Measurements from ENCODE around the gene CUEDC2. TPM values are rescaled to one million over a fixed set of nuclear protein-coding genes. Genes with fewer than 3 reads are reported as not detected.

The CUEDC2 gene
- total RNA-seq, 1 donor from 2014 or later = 81.3 TPM

- peaks cover 4% of the 10 kb centered on the region for H3K36me3 Mint-ChIP-seq (ENCODE audit: unreplicated experiment)
Observed at GRCh38 chr10:102401735-102402511, 30.5 kb downstream of the CUEDC2 start.

GRCh38 chr10:102401342-102401654 lies 31.1 kb downstream of the CUEDC2 start:
- no peak for DNase-seq (ENCODE audit: extremely low spot score, unreplicated experiment)
- Mint-ChIP-seq H3K4me3 (ENCODE audit: unreplicated experiment) (no peak overlapping the region), H3K9me3 (ENCODE audit: unreplicated experiment) (no peaks in the 10 kb centered on the region), H3K27me3 (ENCODE audit: unreplicated experiment) (no peaks in the 10 kb centered on the region), H3K36me3 (ENCODE audit: unreplicated experiment) (peaks cover 4% of the 10 kb centered on the region), H3K4me1 (ENCODE audit: unreplicated experiment) (peaks cover 23% of the 10 kb centered on the region), H3K27ac (ENCODE audit: unreplicated experiment) (no peak overlapping the region)
- TF ChIP-seq CTCF (IDR thresholded peaks at IDR 0.05) = no peak

More at GRCh38 chr10:102401735-102402511, 30.5 kb downstream of the CUEDC2 start:
- DNase-seq (ENCODE audit: extremely low spot score, unreplicated experiment) = no peak
- H3K27me3 Mint-ChIP-seq (ENCODE audit: unreplicated experiment) = peaks cover 3% of the 10 kb centered on the region
- H3K4me3 Mint-ChIP-seq (ENCODE audit: unreplicated experiment) = no peak overlapping the region
- H3K4me1 Mint-ChIP-seq (ENCODE audit: unreplicated experiment) = peaks cover 16% of the 10 kb centered on the region
- TF ChIP-seq CTCF (IDR thresholded peaks at IDR 0.05) = no peak
- H3K9me3 Mint-ChIP-seq (ENCODE audit: unreplicated experiment) = no peaks in the 10 kb centered on the region
- no peak overlapping the region for H3K27ac Mint-ChIP-seq (ENCODE audit: unreplicated experiment)

- Mint-ChIP-seq H3K27ac (ENCODE audit: unreplicated experiment) (no peak overlapping the region), H3K36me3 (ENCODE audit: unreplicated experiment) (peaks cover 4% of the 10 kb centered on the region), H3K27me3 (ENCODE audit: unreplicated experiment) (no peaks in the 10 kb centered on the region), H3K4me3 (ENCODE audit: unreplicated experiment) (no peak overlapping the region), H3K9me3 (ENCODE audit: unreplicated experiment) (no peaks in the 10 kb centered on the region), H3K4me1 (ENCODE audit: unreplicated experiment) (peaks cover 27% of the 10 kb centered on the region)
- no peak for DNase-seq (ENCODE audit: extremely low spot score, unreplicated experiment)
- TF ChIP-seq CTCF (IDR thresholded peaks at IDR 0.05) = no peak
Observed at GRCh38 chr10:102400598-102401341, 31.6 kb downstream of the CUEDC2 start.

GRCh38 chr10:102400076-102400475 lies 32.3 kb downstream of the CUEDC2 start:
- Mint-ChIP-seq H3K4me3 (ENCODE audit: unreplicated experiment) (peak overlapping the region; percentile 67), H3K36me3 (ENCODE audit: unreplicated experiment) (peaks cover 4% of the 10 kb centered on the region), H3K4me1 (ENCODE audit: unreplicated experiment) (peaks cover 27% of the 10 kb centered on the region), H3K27me3 (ENCODE audit: unreplicated experiment) (no peaks in the 10 kb centered on the region), H3K27ac (ENCODE audit: unreplicated experiment) (peak overlapping the region; percentile 75), H3K9me3 (ENCODE audit: unreplicated experiment) (no peaks in the 10 kb centered on the region)
- no peak for DNase-seq (ENCODE audit: extremely low spot score, unreplicated experiment)
- TF ChIP-seq CTCF (IDR thresholded peaks at IDR 0.05) = no peak
